HG02588 (cell line): ENCODE measurements around the gene LENG9.
"Not testable (repeated sequence)": the region's sequence is repeated elsewhere in the genome, so short reads cannot be mapped to it uniquely, and the experiment has no call there.

Experiments used
- ATAC-seq: cut with Tn5 transposase; IDR thresholded peaks from one replicate; pipeline ENCODE4 v1.9.1; 2021; ENCODE audit warnings: mild to moderate bottlenecking, moderate library complexity; ENCODE audit not compliant: unreplicated experiment

The LENG9 gene

GRCh38 chr19:54480051-54480450 is 16.5 kb upstream of the LENG9 start:
- no peak for ATAC-seq

GRCh38 chr19:54478677-54479266 is 15.2 kb upstream of the LENG9 start:
- ATAC-seq = no peak

- ATAC-seq = no peak
Measured at GRCh38 chr19:54477650-54478049, 14.1 kb upstream of the LENG9 start.

- no peak for ATAC-seq
Measured at GRCh38 chr19:54475706-54476105, 12.1 kb upstream of the LENG9 start.

GRCh38 chr19:54473892-54474372 is 10.4 kb upstream of the LENG9 start:
- no peak for ATAC-seq

- no peak for ATAC-seq
Measured at GRCh38 chr19:54473071-54473891, 9.7 kb upstream of the LENG9 start, which contains the start of gene CDC42EP5. CDC42EP5 (minus strand) TSS chr19:54473296; CDS start chr19:54465547, 7,749 bp downstream.

GRCh38 chr19:54470991-54471782 is 7.6 kb upstream of the LENG9 start:
- ATAC-seq = no peak

GRCh38 chr19:54470276-54470887 is 6.8 kb upstream of the LENG9 start:
- no peak for ATAC-seq

- no peak for ATAC-seq
Measured at GRCh38 chr19:54469496-54469934, 5.9 kb upstream of the LENG9 start.

- not testable (repeated sequence) for ATAC-seq
Measured at GRCh38 chr19:54466110-54466480, 2.5 kb upstream of the LENG9 start.

GRCh38 chr19:54465426-54466109 is 2.0 kb upstream of the LENG9 start:
- no peak for ATAC-seq

- ATAC-seq = peak; percentile 41
Measured at GRCh38 chr19:54464630-54465425, 1.2 kb upstream of the LENG9 start.

- ATAC-seq = peak; percentile 43
Measured at GRCh38 chr19:54464044-54464629, 559 bp upstream of the LENG9 start.

GRCh38 chr19:54462655-54463530 is 685 bp downstream of the LENG9 start:
- ATAC-seq = peak; percentile 10

- ATAC-seq = no peak
Measured at GRCh38 chr19:54462047-54462654, 1.4 kb downstream of the LENG9 start.

GRCh38 chr19:54461613-54462012 is 2.0 kb downstream of the LENG9 start:
- no peak for ATAC-seq

- no peak for ATAC-seq
Measured at GRCh38 chr19:54461210-54461609, 2.4 kb downstream of the LENG9 start.
